Hematopoietic multipotent progenitor cell treated with erythropoietin and hydrocortisone succinate and interleukin-3 and kit ligand, for 15 days (in vitro differentiated cells): ENCODE measurements around the gene TENM4.

Experiments
- DNase-seq: peaks from one replicate; pipeline ENCODE4 v3.0.0-alpha.2; 2015; ENCODE audit warnings: low spot score

Gene TENM4

DNA sequence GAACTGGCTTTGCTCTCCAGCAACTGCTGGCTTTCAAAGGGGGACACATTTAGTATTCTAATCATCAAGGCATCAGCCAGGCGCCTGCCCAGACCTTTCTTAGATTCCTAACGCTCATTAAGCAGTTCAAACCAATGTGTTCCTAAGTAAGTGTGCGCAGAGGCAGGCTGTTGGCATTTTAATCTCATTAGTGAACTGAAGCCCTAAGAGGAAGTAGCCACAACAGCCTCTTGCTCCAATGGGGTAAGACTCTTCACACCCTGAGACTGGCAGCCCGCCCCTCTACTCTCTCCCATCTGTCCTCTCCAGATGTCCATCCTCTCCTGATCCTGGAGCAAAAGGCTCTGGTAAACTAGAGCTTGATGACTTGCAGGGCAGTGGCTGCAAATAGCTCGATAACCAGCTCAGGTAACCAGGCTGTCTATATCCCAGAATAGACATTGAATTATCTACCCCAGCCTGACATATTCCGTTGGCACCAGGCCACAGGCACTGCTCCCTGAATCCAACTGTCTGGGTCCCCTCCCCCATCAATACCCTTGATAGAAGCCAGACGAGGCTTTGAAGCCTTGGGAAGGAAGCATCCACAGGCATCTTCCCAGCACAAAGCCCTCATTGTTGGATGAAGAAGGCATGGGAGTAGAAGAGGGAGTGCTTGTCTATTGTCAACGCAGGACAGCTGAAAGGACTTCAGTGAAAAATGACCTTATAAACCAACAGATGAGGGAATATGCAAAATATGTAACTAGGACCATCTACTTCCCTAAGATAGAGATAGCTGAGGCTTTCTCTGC, 321.1 kb downstream of the TENM4 start:
- no peak for DNase-seq

DNA sequence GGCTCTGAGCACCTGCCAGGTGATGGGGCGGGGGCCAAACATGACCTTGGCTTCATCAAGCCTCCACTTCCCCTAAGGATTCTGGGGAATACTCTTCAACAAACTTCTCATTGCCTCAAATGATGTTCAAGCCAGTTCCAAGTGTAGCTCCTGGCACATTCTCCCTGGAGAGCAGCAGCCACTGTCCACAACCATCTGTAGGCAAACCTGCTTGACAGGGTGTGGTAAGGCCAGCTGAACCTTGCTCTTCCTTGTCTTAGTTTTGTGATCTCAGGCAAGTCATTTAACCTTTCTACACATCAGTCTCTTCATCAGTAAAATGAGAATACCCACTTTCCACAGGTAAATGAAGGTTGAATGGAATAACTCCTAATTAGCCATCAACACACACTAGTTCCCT, 323.3 kb downstream of the TENM4 start:
- DNase-seq, result no peak

DNA sequence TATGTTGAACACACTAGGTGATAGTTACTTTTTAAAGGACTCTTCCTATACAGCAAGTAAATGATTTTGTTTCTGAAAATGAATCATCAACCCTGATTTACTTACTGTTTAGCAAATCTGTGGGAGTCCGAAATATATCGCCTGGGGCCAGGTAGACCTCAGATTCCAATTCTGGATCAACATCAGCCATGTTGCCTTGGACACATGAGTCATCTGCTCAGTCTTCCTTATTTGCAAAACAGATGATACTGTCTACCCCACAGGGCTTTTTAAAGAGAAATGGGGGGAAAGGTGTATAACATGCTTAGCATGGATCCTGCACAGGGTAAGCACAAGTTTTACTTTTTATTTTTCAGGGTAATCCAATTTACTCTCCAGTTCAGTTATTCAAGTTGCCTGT, 324.2 kb downstream of the TENM4 start:
- DNase-seq, result no peak

DNA sequence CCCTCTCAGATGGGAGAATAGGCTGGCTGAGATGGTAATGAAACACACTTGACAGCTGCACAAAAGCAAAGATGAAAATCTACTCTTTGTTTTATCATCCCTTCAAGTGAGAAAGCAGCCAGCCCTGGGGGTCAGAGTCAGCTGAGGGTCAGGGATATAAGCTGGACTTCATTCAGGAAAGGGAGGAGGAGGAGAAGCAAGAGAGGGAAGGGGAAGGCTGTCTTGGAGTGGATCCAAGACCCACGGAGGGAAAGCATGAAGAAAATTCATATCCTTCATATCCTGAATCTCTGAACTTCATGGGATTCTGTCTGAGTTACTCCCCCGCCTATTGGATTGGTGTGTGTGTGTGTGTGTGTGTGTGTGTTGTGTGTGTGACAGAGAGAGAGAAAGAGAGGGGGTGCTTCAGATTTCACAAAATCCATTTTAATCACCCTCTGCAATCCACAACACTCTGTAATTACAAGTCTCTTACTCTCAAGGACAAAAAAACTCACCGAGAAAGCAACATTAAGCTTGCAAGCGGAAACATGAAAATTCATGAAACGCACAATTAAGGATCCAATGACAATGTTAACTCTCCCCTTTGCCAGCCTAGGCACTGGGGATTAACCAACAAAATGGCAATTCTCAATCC, 327.7 kb downstream of the TENM4 start:
- no peak for DNase-seq

DNA sequence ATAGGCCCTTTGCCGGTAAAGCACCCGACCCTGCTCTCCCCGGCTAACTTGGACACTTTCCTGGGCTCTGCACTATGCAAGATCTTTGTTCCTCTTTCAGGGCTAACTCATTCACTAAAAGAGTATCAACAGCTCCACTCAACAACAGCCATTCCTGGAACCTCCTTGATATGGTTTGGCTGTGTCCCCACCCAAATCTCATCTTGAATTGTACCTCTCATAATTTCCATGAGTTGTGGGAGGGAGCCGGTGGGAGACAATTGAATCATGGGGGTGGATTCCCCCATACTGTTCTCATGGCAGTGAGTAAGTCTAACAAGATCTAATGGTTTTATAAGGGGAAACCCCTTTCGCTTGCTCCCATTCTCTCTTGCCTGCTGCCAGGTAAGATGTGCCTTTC, 330.0 kb downstream of the TENM4 start:
- no peak for DNase-seq

DNA sequence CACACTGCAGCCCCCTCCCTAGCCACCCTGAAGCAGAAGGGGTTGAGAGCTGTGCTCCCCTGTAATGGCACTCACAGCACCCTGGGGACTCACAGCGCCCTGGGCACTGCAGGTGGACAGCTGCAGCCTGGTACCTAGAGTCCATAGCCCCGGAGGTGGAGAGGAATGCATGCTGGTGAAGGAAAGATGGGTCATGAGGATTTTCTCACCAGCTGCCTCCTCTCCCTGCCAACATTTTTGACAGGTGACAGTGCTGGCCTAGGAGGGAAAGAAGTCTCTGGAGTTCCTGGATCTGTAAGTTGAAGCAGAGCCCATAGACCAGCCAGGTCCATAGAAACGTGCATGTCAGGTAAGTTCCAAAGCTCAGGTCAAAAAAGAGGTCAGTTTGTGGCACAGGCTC, 330.5 kb downstream of the TENM4 start:
- DNase-seq, result no peak

DNA sequence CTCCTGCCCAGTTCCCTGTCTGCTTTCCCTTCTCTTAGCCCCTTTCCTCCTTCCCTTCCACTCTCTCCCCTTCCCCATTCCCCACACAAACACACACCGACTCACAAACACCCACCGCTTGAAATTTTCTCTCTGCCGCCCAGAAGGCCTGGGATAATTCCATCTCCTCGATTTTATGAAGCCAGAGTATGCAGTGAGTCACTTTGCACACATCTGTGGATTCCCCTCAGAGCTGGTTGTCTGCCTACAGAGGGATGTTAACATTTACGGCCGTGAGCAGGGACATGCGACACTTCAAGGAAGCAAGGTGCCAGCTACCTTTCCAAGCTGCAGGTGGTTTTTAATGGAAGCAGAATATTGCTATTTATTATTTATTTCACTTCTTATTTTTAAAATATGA, 332.0 kb downstream of the TENM4 start:
- DNase-seq, result no peak

DNA sequence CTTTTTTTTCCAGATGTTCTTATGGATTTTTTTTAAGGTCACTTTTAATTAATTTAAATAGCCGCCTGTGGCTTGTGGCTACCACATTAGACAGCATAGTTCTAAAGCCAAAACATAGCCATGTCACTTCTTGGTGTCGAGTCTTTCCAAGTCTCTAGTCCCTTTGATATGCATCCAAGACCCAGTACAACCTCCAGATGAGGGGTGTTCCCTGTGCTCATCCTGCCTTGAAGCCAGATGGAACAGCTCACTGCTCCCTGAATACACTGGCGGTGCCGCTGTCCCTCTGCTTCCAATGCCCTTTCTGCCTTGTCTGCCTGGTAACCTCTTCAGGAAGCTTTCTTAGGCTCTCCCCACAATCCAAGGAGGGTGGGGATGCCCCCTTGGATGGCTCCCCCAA, 338.0 kb downstream of the TENM4 start:
- no peak for DNase-seq

DNA sequence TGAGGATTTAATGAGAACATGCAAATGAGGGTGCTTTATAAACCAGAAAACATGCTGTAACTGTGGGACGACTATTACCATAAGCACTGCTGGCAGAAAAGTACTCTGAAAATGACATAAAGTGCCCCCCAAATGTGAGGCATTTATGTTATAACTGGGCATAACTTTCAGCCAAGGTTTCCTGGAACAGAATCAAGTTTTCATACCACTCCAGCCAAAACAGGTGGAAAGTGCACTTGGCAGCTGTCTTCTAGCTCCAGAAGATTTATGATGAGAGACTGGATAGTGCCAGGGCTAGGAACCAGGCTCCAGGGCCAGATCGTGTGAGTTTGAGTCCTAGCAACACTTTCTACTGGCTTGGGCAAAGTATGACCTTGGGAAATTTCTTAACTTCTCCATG, 339.2 kb downstream of the TENM4 start:
- no peak for DNase-seq

DNA sequence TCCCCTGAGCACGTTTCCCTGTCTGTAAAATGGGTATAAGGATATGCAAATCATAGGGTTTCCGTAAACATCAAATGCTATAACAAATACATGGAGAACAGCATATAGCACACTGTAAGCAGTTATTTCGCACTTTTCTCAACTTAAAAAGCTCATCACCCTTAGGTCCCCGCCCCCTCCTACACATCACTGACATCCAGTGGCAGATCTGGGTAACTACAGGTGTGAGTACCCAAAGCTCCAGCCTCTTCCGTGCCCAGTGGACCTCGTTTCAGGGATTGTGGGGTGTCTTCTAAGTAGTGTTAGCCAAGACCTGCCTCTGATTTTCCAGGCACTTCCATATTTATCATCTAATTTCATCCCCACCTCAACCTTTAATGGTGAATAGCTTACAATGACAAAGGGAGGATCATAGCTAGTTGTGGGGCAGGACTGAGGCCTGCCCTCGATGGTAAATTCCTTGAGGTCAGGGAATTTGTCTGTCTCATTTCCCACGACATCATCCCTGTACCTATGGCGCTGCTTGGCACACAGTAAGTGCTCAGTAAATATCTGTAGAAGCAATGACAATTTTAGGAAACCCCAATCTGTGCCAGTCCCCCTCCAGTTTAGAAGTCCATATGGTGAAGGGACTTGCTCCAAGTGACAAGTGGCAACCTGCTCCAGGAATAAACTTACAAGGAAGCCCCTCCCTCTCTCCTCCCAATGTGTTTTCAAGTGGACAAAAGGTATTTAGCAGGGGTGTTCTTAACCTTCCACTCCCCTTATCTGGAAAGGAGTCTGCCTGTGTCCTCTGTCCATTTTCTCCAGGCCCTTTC, 340.5 kb downstream of the TENM4 start:
- DNase-seq, result peak; percentile 14

DNA sequence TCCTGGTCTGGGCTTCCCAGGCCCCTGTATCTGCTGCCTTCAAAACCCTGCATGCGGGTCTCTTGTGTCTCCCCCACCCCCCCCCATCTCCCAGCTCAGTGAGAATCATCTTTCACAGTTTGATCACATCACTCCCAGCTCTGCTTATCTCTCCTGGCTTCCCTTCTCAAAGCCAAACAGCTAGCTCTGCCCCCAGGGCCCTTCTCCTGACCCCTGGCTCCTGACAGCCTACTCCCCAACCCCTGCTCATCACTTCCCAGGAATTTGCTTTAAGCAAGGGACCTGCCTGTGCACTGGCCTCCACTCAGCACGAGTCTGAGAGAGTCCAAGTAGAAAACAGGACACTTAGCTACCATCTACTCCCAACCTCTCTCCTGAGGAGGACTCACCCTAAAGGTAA, 342.7 kb downstream of the TENM4 start:
- no peak for DNase-seq

DNA sequence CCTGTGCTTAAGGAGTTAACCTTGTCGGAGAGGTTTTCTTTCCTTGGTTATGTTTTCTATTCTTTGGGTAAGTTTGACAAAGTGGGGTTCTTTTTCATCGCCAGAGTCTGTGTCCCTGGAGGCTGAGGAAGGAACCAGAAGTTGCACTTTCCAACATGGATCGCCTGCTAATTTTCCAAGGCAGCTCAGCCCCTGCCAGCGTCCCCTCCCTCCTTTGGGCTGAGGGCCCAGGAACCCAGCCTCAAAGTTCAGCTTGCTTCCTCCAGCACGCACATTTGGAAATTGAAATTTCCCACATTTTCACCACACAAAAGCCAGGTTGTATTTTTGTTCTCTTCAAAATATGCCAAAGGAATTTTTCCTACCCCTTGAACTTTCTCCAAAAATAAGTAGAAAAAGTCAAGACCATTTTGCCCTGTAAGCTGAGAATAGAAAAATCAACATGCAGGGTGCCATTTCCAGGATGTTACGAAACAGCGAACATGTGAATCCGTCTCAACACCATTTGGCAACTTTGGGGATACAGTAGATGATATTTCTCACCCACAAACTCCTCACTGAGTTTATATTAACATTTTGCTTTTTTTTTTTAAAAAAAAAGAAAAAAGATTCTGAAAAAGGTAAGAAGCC, 343.5 kb downstream of the TENM4 start:
- no peak for DNase-seq

DNA sequence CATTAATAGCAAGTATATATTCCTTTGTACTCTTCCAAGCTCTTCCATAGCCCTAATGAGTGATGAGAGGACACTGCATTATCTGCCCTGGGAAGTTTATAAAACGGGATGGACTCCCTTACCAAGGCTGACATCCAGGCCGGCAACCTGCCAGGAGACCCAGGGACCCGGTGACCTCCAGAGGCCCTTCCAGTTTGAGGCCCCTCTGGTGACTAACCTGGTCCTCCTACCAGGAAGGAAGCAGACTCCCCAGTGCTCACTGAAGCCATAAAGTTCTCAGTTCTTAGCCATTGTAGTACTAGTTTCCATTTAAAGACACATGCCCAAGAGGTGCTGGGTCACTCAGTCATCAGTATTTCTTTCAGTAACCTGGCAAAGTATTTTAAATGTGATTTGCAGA, 345.4 kb downstream of the TENM4 start:
- DNase-seq, result no peak

DNA sequence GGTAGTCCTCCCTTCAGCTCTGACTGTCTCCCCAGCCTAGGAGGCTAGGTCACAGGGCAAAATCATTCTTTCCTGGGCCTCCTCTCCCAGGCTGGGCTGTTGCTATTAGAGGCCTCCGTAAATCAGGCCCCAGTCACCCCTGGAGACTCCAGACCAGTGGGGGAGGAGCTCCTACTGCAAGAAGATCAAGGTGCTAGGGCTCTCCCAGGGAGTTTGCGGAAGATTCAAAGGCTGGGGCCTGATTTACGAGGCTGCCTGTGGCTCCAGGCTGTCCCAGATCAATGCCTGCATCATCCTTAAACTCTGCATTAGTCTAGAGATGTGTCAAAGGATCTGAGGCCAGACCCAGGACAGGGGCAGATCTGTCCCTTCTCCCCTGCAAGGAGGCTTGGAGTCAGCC, 346.2 kb downstream of the TENM4 start:
- no peak for DNase-seq

DNA sequence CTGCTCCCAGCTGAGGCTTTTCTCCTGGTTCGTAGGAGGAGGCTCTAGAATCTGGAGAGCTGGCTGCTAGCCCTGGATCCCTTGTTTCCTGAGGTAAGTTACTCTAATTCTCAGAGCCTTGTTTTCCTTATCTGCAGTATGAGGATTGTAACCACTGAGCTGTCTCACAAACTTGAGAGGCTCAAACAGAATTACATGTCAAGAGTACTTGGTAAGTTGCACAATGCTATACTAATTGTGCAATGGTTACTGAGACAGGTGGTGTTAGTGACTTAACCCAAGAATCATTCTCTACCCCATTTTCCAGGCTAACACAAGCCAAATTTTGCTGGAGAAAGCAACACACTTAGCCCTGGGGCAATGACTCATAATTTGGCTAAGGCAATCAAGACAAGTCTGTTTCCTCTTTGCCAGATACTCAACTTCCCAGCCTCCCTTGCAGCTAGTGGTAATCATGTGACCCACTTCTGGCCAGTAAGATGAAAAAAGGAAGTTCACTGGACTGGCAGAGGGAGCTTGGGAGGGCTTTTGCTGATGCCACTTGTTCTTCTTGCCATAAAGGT, 348.0 kb downstream of the TENM4 start:
- no peak for DNase-seq

DNA sequence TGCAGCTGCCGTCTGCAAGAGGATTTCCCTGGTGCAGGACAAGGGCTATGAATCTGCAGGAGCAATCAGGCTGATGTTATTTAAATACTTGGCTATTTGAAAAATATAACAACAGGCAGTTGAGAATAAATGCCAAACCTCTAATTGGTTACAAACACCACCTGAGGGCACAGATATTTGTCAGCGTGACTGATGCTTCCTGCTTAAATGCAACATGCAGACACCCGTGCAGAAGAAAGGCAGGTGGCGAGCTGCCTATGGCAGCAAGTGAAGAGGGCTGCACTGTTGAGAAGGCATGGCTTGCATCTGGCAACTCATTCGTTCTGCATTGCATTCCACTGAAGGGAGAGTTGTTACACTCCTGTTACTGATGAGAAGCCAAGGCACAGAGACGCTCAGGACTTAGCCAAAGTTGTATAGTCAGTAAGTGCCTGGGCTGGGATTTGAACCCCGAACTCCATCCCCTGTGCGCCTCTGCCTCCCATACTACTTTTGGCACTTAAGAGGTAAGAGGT, 350.6 kb downstream of the TENM4 start:
- no peak for DNase-seq

DNA sequence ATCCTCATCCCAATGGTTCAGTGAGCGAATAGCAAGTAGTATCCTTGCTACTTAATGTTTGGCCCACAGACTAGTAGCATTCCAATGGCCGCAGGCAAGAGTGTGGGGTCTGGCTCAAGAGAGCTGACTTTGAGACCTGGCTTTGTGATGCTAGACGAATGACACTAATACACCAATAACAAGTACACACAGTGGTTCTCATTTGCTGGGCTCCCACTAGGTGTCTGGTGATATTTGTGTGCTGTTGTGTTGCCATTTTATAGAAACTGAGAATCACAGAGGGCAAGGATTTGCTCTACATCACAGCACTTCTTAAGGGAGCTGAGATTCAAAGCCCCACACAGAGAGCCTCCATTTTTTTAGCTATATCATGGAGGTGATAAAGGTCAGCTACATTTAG, 351.2 kb downstream of the TENM4 start:
- no peak for DNase-seq

DNA sequence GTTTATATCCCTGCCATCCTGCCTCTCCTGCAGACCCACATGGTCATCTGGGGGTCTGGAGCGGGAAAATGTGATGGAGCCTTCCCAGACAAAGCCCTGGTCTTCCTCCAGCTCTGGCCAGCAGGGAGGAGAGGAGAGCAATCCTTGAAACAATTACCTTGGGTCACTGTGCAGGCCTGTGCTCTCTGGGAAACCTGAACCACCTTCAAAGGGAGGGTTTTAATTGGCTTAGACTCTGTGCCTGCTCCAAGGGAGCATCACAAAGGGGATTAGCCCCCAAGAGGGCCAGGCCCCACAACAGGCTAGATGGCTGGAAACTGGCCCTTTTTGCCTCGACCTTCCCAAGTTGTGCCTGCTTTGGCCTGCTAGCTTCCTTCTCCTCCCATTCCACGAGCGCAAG, 351.9 kb downstream of the TENM4 start:
- DNase-seq, result no peak

DNA sequence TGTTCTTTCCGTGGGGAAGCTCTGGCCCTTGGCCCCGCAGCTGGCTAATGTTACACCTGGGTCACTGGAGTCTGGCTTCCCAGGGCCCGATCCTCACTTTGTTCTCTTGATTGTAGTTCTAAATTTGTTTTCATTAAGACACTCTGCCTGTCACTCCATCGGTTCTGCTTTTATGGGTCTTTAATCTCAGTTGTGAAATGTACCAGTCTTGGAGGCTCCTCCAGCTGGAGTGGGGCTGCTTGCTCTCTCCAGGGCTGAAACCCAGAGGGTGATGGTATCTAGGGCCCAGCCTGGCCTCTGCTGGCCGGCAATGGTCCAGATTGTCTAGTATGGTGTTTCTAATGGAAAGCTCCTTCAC, 352.9 kb downstream of the TENM4 start:
- DNase-seq, result no peak

DNA sequence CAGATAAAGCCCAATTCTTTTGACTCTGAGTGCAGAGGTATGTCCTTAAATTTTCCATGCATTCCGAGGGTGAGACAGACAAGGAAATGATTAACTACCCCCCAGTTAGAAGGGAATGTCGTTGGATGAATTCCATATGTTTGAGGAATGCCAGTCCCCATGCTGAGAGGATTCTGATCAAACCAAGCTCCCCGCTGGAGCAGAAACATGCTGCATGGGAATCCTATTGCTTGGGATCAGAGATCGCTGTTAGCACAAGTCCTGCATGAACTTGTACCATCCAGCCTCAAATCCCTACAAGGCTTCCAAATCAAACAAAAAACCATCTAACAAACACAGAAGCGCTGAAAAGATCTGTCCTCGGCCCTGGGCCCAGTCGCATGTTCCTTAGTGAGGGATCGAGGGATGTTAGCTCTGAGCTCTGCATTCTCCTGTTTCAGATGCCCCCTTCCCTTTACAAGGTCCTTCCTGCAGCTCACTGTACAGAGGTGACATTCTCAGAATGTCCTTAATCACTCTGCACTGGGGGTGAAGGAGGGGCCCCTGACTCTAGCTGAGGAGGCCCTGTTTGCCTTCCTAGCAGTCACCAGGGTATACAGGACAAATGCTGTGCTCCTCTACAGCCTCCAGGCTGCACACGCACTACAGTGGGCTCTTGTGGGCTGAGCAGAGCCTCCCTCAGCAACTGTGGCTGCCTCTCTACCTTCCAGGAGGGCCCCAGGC, 353.4 kb downstream of the TENM4 start:
- no peak for DNase-seq

DNA sequence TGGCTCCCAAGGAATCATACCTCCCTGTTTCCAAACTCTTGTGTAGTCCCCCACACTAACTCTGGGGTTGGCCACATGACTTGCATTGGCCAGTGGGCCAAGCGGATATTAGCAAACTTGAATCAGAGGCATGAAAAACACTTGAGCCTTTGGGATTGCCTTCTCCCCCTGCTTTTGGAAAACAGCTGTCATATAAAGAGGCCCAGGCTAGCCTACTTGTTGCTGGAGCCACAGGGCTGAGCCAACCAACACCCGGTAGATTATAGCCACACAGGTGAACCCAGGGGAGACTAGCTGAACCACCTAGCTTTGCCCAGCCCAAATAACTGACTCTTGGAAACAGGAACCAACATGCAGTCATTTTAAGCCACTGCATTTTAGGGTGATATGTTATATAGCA, 354.8 kb downstream of the TENM4 start:
- DNase-seq, result no peak

DNA sequence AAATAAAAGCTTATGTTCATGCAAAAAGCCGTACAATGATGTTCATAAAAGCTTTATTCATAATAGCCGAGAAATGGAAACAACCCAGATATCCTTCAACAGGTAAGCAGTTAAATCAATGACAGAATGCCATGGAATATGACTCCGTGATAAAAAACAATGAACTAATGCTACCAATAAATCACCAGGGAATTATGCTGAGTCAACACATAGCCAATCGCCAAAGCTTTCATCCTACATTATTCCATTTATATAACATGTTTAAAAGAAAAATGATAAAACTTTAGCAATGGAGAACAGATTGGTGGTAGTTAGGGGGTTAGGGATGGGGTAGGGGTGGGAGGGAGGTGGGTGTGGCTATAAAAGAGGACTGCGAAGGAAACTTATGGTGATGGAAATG, 356.4 kb downstream of the TENM4 start:
- no peak for DNase-seq
